Thoracic aorta (tissue), 2 donors: ENCODE measurements around the gene TRAPPC3. TPM values are rescaled to one million over a fixed set of nuclear protein-coding genes. Genes with fewer than 3 reads are reported as not detected.
A peak's percentile ranks its signal among the peaks of the same experiment; 100 is the strongest.

ENCODE experiments used
- ATAC-seq: fragments of 150-250 bp; one replicate; pipeline ENCODE4 v1.8.0; 2017; ENCODE audit warnings: low read depth; ENCODE audit not compliant: insufficient number of reproducible peaks, low FRiP score
- DNase-seq: peaks from one replicate; pipeline ENCODE4 v3.0.0-alpha.2; 2020; ENCODE audit warnings: low spot score
- H3K27ac ChIP-seq, 2 donors: fragments of 200-600 bp; sonication (generic); 1 replicate in 1 of 2; 2 replicates in 1 of 2; pipeline ENCODE4 v1.5.1; 2016; ENCODE audit warnings: mild to moderate bottlenecking in 2 of 2, moderate library complexity in 2 of 2
- H3K27me3 ChIP-seq: fragments of 200-600 bp; sonication (generic); replicated peaks from 2 replicates; pipeline ENCODE4 v1.6.0; 2016; ENCODE audit warnings: mild to moderate bottlenecking; ENCODE audit not compliant: insufficient read depth
- H3K36me3 ChIP-seq: fragments of 200-600 bp; sonication (generic); one replicate; pipeline ENCODE4 v1.5.1; 2016
- H3K4me1 ChIP-seq, 2 donors: fragments of 200-600 bp; sonication (generic); 1 replicate in 1 of 2; 2 replicates in 1 of 2; pipeline versions ENCODE4 v1.5.1 to v1.6.0; 2016; ENCODE audit warnings: low read depth in 2 of 2, mild to moderate bottlenecking in 1 of 2; ENCODE audit not compliant: control insufficient read depth in 1 of 2
- H3K4me3 ChIP-seq: fragments of 200-600 bp; sonication (generic); 2 replicates; pipeline ENCODE4 v1.5.1; 2016; ENCODE audit warnings: mild to moderate bottlenecking
- H3K9me3 ChIP-seq: fragments of 200-600 bp; sonication (generic); 2 replicates; pipeline ENCODE4 v1.5.1; 2016
- CTCF ChIP-seq: fragments of 200-600 bp; sonication (generic); IDR thresholded peaks from one replicate; pipeline ENCODE4 v1.5.1; 2019; ENCODE audit warnings: antibody characterized with exemption
- total RNA-seq, 2 donors: library from RNA; depleted of rRNA; stranded (reverse); fragments of >200 nt; gene quantifications; one replicate each; pipeline versions ENCODE4 v1.1.0 to v1.2.3, GENCODE V29; 2016

Gene TRAPPC3
- total RNA-seq, 2 donors from 2014 or later = 78.5 to 92.3 TPM

GRCh38 chr1:36154765-36155407 lies 5.6 kb upstream of the TRAPPC3 start:
- no peak for DNase-seq
- Histone ChIP-seq H3K9me3 (no peaks in the 10 kb centered on the region), H3K4me1 (peaks cover 54 to 63% of the 10 kb centered on the region in 2 donors), H3K27ac (peak overlapping the region; percentile 98 to 99), H3K4me3 (peak overlapping the region; percentile 99), H3K36me3 (no peaks in the 10 kb centered on the region), H3K27me3 (no peaks in the 10 kb centered on the region)
- ATAC-seq = no peak
- no peak for TF ChIP-seq CTCF

GRCh38 chr1:36154335-36154734 lies 5.0 kb upstream of the TRAPPC3 start:
- Histone ChIP-seq H3K27ac (peak overlapping the region; percentile 98 to 99), H3K4me3 (no peak overlapping the region), H3K4me1 (peaks cover 49 to 60% of the 10 kb centered on the region in 2 donors), H3K9me3 (no peaks in the 10 kb centered on the region), H3K36me3 (no peaks in the 10 kb centered on the region), H3K27me3 (no peaks in the 10 kb centered on the region)
- no peak for TF ChIP-seq CTCF
- ATAC-seq = no peak
- DNase-seq = no peak

GRCh38 chr1:36153476-36153875 lies 4.2 kb upstream of the TRAPPC3 start:
- Histone ChIP-seq H3K27ac (peak overlapping the region; percentile 97 to 99), H3K27me3 (no peaks in the 10 kb centered on the region), H3K4me3 (no peak overlapping the region), H3K36me3 (no peaks in the 10 kb centered on the region), H3K4me1 (peaks cover 43 to 56% of the 10 kb centered on the region in 2 donors), H3K9me3 (no peaks in the 10 kb centered on the region)
- ATAC-seq (no peak), DNase-seq (no peak)
- no peak for TF ChIP-seq CTCF

GRCh38 chr1:36151845-36152203 lies 2.5 kb upstream of the TRAPPC3 start:
- Histone ChIP-seq H3K9me3 (no peaks in the 10 kb centered on the region), H3K4me1 (peaks cover 42 to 60% of the 10 kb centered on the region in 2 donors), H3K27ac (peak overlapping the region; percentile 96 to 97), H3K36me3 (no peaks in the 10 kb centered on the region), H3K27me3 (no peaks in the 10 kb centered on the region), H3K4me3 (no peak overlapping the region)
- no peak for TF ChIP-seq CTCF
- ATAC-seq = no peak
- DNase-seq = no peak

GRCh38 chr1:36151134-36151844 lies 2.0 kb upstream of the TRAPPC3 start:
- DNase-seq (no peak), ATAC-seq (no peak)
- Histone ChIP-seq H3K4me3 (peak overlapping the region; percentile 79), H3K4me1 (peaks cover 42 to 60% of the 10 kb centered on the region in 2 donors), H3K9me3 (no peaks in the 10 kb centered on the region), H3K27ac (peak overlapping the region; percentile 96 to 97), H3K27me3 (no peaks in the 10 kb centered on the region), H3K36me3 (no peaks in the 10 kb centered on the region)
- no peak for TF ChIP-seq CTCF
